Measurements from ENCODE around the gene AVP.

- no peak for TF ChIP-seq CTCF (IDR thresholded peaks at IDR 0.05)
- no peak for TF ChIP-seq REST (IDR thresholded peaks at IDR 0.05)
- TF ChIP-seq HMGXB4 (CRISPR knock-in tag; IDR thresholded peaks at IDR 0.05; ENCODE audit: borderline replicate concordance), result no peak
Observed at GRCh38 chr20:3134151-3134550, 49.6 kb upstream of the AVP start.

Measured in A549 (cell line).